HEK293 (cell line): Measurements from ENCODE around the gene TH.

Experiments used
- CTCF ChIA-PET: fragments of 350-600 bp; formaldehyde crosslinking; extraction: SDS; loops from one replicate; lab custom pipeline; 2021; ENCODE audit warnings: antibody characterized with exemption; lab: Yijun Ruan, JAX
- POLR2A ChIA-PET: fragments of 300-600 bp; formaldehyde crosslinking; extraction: SDS; loops from one replicate; lab custom pipeline; 2020; ENCODE audit warnings: antibody characterized with exemption, inconsistent platforms; lab: Yijun Ruan, JAX
- H3K27ac ChIP-seq: fragments of 200-500 bp; sonication (Bioruptor generic); 2 replicates; pipeline ENCODE4 v1.5.1; 2014; ENCODE audit warnings: low read depth, low read length, control low read depth, inconsistent platforms; ENCODE audit errors: extremely low read depth
- H3K36me3 ChIP-seq, 2 experiments: fragments of 200-500 bp in 1 of 2; sonication (Bioruptor generic) in 1 of 2; 1 replicate in 1 of 2; 2 replicates in 1 of 2; pipeline ENCODE4 v1.5.1; 2014 to 2017; ENCODE audit warnings: inconsistent platforms in 2 of 2, low read length in 2 of 2; ENCODE audit not compliant: control insufficient read depth in 2 of 2, insufficient read depth in 1 of 2
- H3K4me1 ChIP-seq: fragments of 200-500 bp; sonication (Bioruptor generic); 2 replicates; pipeline ENCODE4 v1.5.1; 2014; ENCODE audit warnings: mild to moderate bottlenecking, low read length, inconsistent platforms; ENCODE audit not compliant: control insufficient read depth, insufficient read depth
- H3K4me3 ChIP-seq: 2 replicates; pipeline ENCODE4 v1.5.1; 2011; ENCODE audit warnings: low read depth, mild to moderate bottlenecking, control low read depth, low read length, moderate library complexity
- H3K9me3 ChIP-seq: fragments of 200-500 bp; sonication (Bioruptor generic); 2 replicates; pipeline ENCODE4 v1.5.1; 2014; ENCODE audit warnings: low read depth, low read length, inconsistent platforms; ENCODE audit not compliant: control insufficient read depth, insufficient read depth
- KLF1 ChIP-seq: fragments of 450-650 bp; formaldehyde crosslinking; IDR thresholded peaks from 2 replicates; pipeline ENCODE4 v1.5.1; 2016; ENCODE audit warnings: missing biosample characterization, missing genetic modification characterization
- MEIS1 ChIP-seq: sonication (generic); formaldehyde crosslinking; IDR thresholded peaks from 2 replicates; pipeline ENCODE4 v1.8.1; 2022; ENCODE audit warnings: missing genetic modification reagents, mild to moderate bottlenecking, borderline replicate concordance
- PRDM10 ChIP-seq: fragments of 450-650 bp; formaldehyde crosslinking; IDR thresholded peaks from 2 replicates; pipeline ENCODE4 v1.5.1; 2016; ENCODE audit warnings: missing biosample characterization, missing genetic modification characterization
- PRDM6 ChIP-seq: fragments of 450-650 bp; formaldehyde crosslinking; IDR thresholded peaks from 2 replicates; pipeline ENCODE4 v1.5.1; 2017; ENCODE audit warnings: missing biosample characterization, missing genetic modification characterization
- ZBTB11 ChIP-seq: fragments of 450-650 bp; formaldehyde crosslinking; conservative IDR thresholded peaks from 2 replicates; pipeline ENCODE4 v1.5.1; 2016; ENCODE audit warnings: low read depth, missing biosample characterization, missing genetic modification characterization
- ZFP37 ChIP-seq: fragments of 450-650 bp; formaldehyde crosslinking; IDR thresholded peaks from 2 replicates; pipeline ENCODE4 v1.5.1; 2016; ENCODE audit warnings: missing biosample characterization, missing genetic modification characterization
- ZFP69B ChIP-seq: fragments of 450-650 bp; formaldehyde crosslinking; IDR thresholded peaks from 2 replicates; pipeline ENCODE4 v1.5.1; 2016; ENCODE audit warnings: missing biosample characterization, missing genetic modification characterization
- ZNF138 ChIP-seq: fragments of 450-650 bp; formaldehyde crosslinking; IDR thresholded peaks from 2 replicates; pipeline ENCODE4 v1.5.1; 2016; ENCODE audit warnings: missing biosample characterization, missing genetic modification characterization, borderline replicate concordance
- ZNF155 ChIP-seq: fragments of 450-650 bp; formaldehyde crosslinking; IDR thresholded peaks from 2 replicates; pipeline ENCODE4 v1.5.1; 2016; ENCODE audit warnings: missing biosample characterization, missing genetic modification characterization
- ZNF16 ChIP-seq: fragments of 450-650 bp; formaldehyde crosslinking; IDR thresholded peaks from 2 replicates; pipeline ENCODE4 v1.5.1; 2016; ENCODE audit warnings: low read depth, missing biosample characterization, missing genetic modification characterization
- ZNF433 ChIP-seq: fragments of 450-650 bp; formaldehyde crosslinking; IDR thresholded peaks from 2 replicates; pipeline ENCODE4 v1.5.1; 2016; ENCODE audit warnings: missing biosample characterization, missing genetic modification characterization, low read depth
- ZNF510 ChIP-seq: fragments of 450-650 bp; formaldehyde crosslinking; IDR thresholded peaks from 2 replicates; pipeline ENCODE4 v1.5.1; 2018; ENCODE audit warnings: mild to moderate bottlenecking, missing genetic modification characterization, missing biosample characterization; ENCODE audit not compliant: insufficient replicate concordance
- ZNF513 ChIP-seq: fragments of 450-650 bp; IDR thresholded peaks from 2 replicates; pipeline ENCODE4 v1.5.1; 2018; ENCODE audit warnings: missing biosample characterization, missing genetic modification characterization
- ZNF521 ChIP-seq: fragments of 450-650 bp; formaldehyde crosslinking; IDR thresholded peaks from 2 replicates; pipeline ENCODE4 v1.5.1; 2017; ENCODE audit warnings: missing biosample characterization, mild to moderate bottlenecking, missing genetic modification characterization
- ZNF529 ChIP-seq: fragments of 450-650 bp; formaldehyde crosslinking; IDR thresholded peaks from 2 replicates; pipeline ENCODE4 v1.5.1; 2017; ENCODE audit warnings: missing genetic modification characterization, missing biosample characterization; ENCODE audit not compliant: insufficient replicate concordance
- ZNF654 ChIP-seq: fragments of 450-650 bp; formaldehyde crosslinking; IDR thresholded peaks from 2 replicates; pipeline ENCODE4 v1.5.1; 2016; ENCODE audit warnings: low read depth, missing biosample characterization, missing genetic modification characterization
- ZNF76 ChIP-seq: fragments of 450-650 bp; formaldehyde crosslinking; IDR thresholded peaks from 2 replicates; pipeline ENCODE4; 2016; ENCODE audit warnings: low read depth, missing biosample characterization, missing genetic modification characterization, borderline replicate concordance
- ZNF785 ChIP-seq: fragments of 450-650 bp; formaldehyde crosslinking; IDR thresholded peaks from 2 replicates; pipeline ENCODE4 v1.5.1; 2016; ENCODE audit warnings: missing biosample characterization, missing genetic modification characterization
- ZNF830 ChIP-seq: fragments of 450-650 bp; IDR thresholded peaks from 2 replicates; pipeline ENCODE4 v1.5.0; 2018; ENCODE audit warnings: missing biosample characterization, missing genetic modification characterization, low read depth, mild to moderate bottlenecking, moderate library complexity
- ZSCAN4 ChIP-seq: fragments of 450-650 bp; formaldehyde crosslinking; IDR thresholded peaks from 2 replicates; pipeline ENCODE4 v1.5.1; 2017; ENCODE audit warnings: missing biosample characterization, missing genetic modification characterization
- ZSCAN5A ChIP-seq: fragments of 450-650 bp; formaldehyde crosslinking; IDR thresholded peaks from 2 replicates; pipeline ENCODE4 v1.5.1; 2016; ENCODE audit warnings: missing biosample characterization, missing genetic modification characterization

The TH gene

GRCh38 chr11:2198621-2199365, 27.2 kb upstream of the TH start (continued):
- TF ChIP-seq PRDM10 (tag by site-specific recombination) (no peak), ZNF830 (tag by site-specific recombination) (no peak), ZNF138 (tag by site-specific recombination) (no peak), PRDM6 (no peak), KLF1 (no peak), ZNF16 (tag by site-specific recombination) (no peak)
- TF ChIP-seq, all 188 proteins: peak for 0

- Histone ChIP-seq H3K36me3 (no peaks in the 10 kb centered on the region), H3K4me1 (no peaks in the 10 kb centered on the region), H3K4me3 (no peak overlapping the region), H3K27ac (no peak overlapping the region), H3K9me3 (no peaks in the 10 kb centered on the region)
- CTCF ChIA-PET, result interaction anchor here (0.6 to 3.1 kb wide), 21 partner anchors 9 to 428 kb away, joined by 3 to 33 read pairs (median 4); no protein-coding TSS in a partner anchor
- POLR2A ChIA-PET, result interaction anchor here (0.5 kb wide), 1 partner anchor 52 kb away, joined by 3 read pairs; no protein-coding TSS in a partner anchor
- TF ChIP-seq ZNF510, result no peak
- no peak for TF ChIP-seq MEIS1 (CRISPR knock-in tag)
- TF ChIP-seq ZNF513 (tag by site-specific recombination), result no peak
- no peak for TF ChIP-seq ZNF155 (tag by site-specific recombination)
- TF ChIP-seq ZNF529 (tag by site-specific recombination), result no peak
- TF ChIP-seq ZFP37 (tag by site-specific recombination), result no peak
- TF ChIP-seq ZNF654, result no peak
- no peak for TF ChIP-seq ZSCAN4
- TF ChIP-seq ZNF521 (tag by site-specific recombination), result no peak
- no peak for TF ChIP-seq ZFP69B (tag by site-specific recombination)
- TF ChIP-seq ZBTB11 (tag by site-specific recombination), result no peak
- no peak for TF ChIP-seq ZSCAN5A
- no peak for TF ChIP-seq ZNF433 (tag by site-specific recombination)
- no peak for TF ChIP-seq ZNF76 (tag by site-specific recombination)
- TF ChIP-seq ZNF785, result no peak
Measured at GRCh38 chr11:2197771-2198520, 26.3 kb upstream of the TH start.
